Vagina (tissue), 2 donors: Measurements from ENCODE around the gene ANXA2. TPM values are rescaled to one million over a fixed set of nuclear protein-coding genes. Genes with fewer than 3 reads are reported as not detected.
A peak's percentile ranks its signal among the peaks of the same experiment; 100 is the strongest.
"Not testable (repeated sequence)": the region's sequence is repeated elsewhere in the genome, so short reads cannot be mapped to it uniquely, and the experiment has no call there.

Experiments used
- DNase-seq, 2 donors: peaks; one replicate each; pipeline ENCODE4 v3.0.0-alpha.2; 2017; ENCODE audit errors: extremely low spot score in 2 of 2
- H3K27ac ChIP-seq: fragments of 200-600 bp; sonication (generic); one replicate; pipeline ENCODE4 v1.5.1; 2019
- H3K27me3 ChIP-seq: fragments of 200-600 bp; sonication (generic); one replicate; pipeline ENCODE4 v1.5.1; 2019
- H3K36me3 ChIP-seq, 2 donors: fragments of 200-600 bp; sonication (generic); one replicate each; pipeline ENCODE4 v1.5.1; 2017 to 2019
- H3K4me1 ChIP-seq: fragments of 200-600 bp; sonication (generic); one replicate; pipeline ENCODE4 v1.5.1; 2019
- H3K4me3 ChIP-seq, 2 donors: fragments of 200-600 bp; sonication (generic); 1 replicate in 1 of 2; 2 replicates in 1 of 2; pipeline ENCODE4 v1.5.1; 2016 to 2019
- H3K9me3 ChIP-seq: fragments of 200-600 bp; sonication (generic); one replicate; pipeline ENCODE4 v1.5.1; 2019
- CTCF ChIP-seq, 3 experiments: fragments of 450-650 bp in 2 of 3; fragments of 200-600 bp in 1 of 3; sonication (generic) in 1 of 3; IDR thresholded peaks; one replicate each; pipeline ENCODE4 v1.5.1; 2017 to 2019; ENCODE audit warnings: antibody characterized with exemption in 3 of 3, mild to moderate bottlenecking in 2 of 3, moderate library complexity in 2 of 3
- POLR2A ChIP-seq, 2 donors: fragments of 450-650 bp; IDR thresholded peaks; one replicate each; pipeline ENCODE4 v1.6.1; 2017; ENCODE audit warnings: antibody characterized with exemption in 2 of 2, mild to moderate bottlenecking in 2 of 2, moderate library complexity in 2 of 2
- POLR2AphosphoS5 ChIP-seq, 2 donors: sonication (generic); formaldehyde crosslinking; IDR thresholded peaks; one replicate each; pipeline ENCODE4 v1.9.0; 2017; ENCODE audit warnings: antibody characterized with exemption in 2 of 2, mild to moderate bottlenecking in 2 of 2, low read depth in 1 of 2; ENCODE audit not compliant: insufficient read depth in 1 of 2
- intact Hi-C: fragments of 100-400 bp; cut with DNase I; formaldehyde crosslinking; loops from one replicate; pipeline ENCODE4 v1.15.1; 2023
- total RNA-seq: library from RNA; depleted of rRNA; stranded (reverse); fragments of >200 nt; gene quantifications from one replicate; pipeline ENCODE4 v1.2.3, GENCODE V29; 2016

Gene ANXA2
- total RNA-seq, 1 donor from 2014 or later, result 1,230 TPM

DNA sequence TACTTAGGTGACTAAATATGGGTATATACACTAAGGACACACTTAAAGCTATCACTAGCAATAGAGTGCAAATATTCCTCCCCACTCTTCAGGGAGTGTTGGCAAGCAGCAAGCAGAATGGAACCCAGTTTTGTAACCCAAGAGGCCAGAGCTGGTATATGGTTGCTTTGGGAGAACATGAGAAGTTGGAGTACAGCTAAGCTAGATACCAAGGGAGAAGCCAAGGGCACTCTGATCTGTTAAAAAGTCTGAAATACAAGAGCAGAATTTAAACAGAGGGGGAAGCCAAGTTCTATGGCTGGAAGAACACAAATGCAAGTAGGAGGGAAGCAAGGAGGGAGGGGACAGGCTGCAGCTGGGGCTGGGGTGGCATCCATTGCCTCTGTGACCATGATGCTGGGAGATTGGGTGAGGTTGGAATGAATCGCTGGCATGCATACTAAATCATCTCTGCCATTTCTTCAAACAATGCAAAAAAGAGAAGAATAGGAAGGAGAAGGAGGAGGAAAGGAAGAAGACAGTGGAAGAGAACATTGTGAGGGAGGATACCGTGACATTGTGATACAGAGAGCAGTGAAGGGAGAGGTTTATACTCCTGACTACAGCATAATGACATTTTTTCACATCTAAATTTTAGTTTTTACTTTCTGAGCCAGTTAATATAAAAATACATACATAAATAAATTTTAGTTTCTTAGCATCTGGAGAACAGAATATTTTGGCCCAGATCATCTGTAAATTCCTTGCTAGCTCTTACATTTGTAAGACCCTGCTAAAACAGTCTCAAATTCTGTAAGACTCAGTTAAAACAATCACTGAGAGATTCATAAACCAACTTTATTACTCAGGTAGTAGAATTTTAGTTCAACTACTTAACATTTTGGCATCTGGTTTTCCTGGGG, 9.0 kb upstream of the ANXA2 start:
- no peaks in the 10 kb centered on the region for H3K27me3 ChIP-seq
- DNase-seq, result no peak
- peak overlapping the region; percentile 53 for H3K27ac ChIP-seq
- H3K4me1 ChIP-seq, result peaks cover 12% of the 10 kb centered on the region
- TF ChIP-seq POLR2AphosphoS5 (IDR thresholded peaks at IDR 0.05; ENCODE audit: insufficient read depth in 1 of 2, low read depth in 1 of 2) (no peak), POLR2A (IDR thresholded peaks at IDR 0.05) (no peak), CTCF (IDR thresholded peaks at IDR 0.05) (no peak)
- no peaks in the 10 kb centered on the region for H3K36me3 ChIP-seq
- H3K4me3 ChIP-seq, result no peak overlapping the region
- intact Hi-C loops, result no loop called here
- no peaks in the 10 kb centered on the region for H3K9me3 ChIP-seq

- TF ChIP-seq POLR2A (IDR thresholded peaks at IDR 0.05) (no peak), POLR2AphosphoS5 (IDR thresholded peaks at IDR 0.05; ENCODE audit: insufficient read depth in 1 of 2, low read depth in 1 of 2) (no peak)
- no peak for DNase-seq
- no peaks in the 10 kb centered on the region for H3K9me3 ChIP-seq
- intact Hi-C loops, result no loop called here
- H3K36me3 ChIP-seq, result no peaks in the 10 kb centered on the region
- H3K27ac ChIP-seq, result no peak overlapping the region
- no peak overlapping the region for H3K4me3 ChIP-seq
- H3K4me1 ChIP-seq, result peaks cover 12% of the 10 kb centered on the region
- H3K27me3 ChIP-seq, result no peaks in the 10 kb centered on the region
These were observed 7.6 kb upstream of the ANXA2 start for GRCh38 chr15:60405399-60405798.

DNA sequence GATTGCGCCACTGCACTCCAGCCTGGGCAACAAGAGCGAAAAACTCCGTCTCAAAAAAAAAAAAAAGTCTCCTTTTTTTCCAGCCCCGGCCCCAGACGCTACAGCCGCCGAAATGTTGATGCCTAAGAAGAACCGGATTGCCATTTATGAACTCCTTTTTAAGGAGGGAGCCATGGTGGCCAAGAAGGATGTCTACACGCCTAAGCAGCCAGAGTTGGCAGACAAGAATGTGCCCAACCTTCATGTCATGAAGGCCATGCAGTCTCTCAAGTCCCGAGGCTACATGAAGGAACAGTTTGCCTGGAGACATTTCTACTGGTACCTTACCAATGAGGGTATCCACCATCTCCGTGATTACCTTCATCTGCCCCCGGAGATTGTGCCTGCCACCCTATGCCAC, 6.6 kb upstream of the ANXA2 start:
- peaks cover 21% of the 10 kb centered on the region for H3K4me1 ChIP-seq
- H3K27ac ChIP-seq, intact Hi-C loops, H3K27me3 ChIP-seq, DNase-seq, H3K36me3 ChIP-seq, H3K4me3 ChIP-seq, H3K9me3 ChIP-seq: not testable (repeated sequence)

- no peak for TF ChIP-seq POLR2A (IDR thresholded peaks at IDR 0.05)
- TF ChIP-seq CTCF (IDR thresholded peaks at IDR 0.05), result no peak
- no peak for TF ChIP-seq POLR2AphosphoS5 (IDR thresholded peaks at IDR 0.05; ENCODE audit: insufficient read depth in 1 of 2, low read depth in 1 of 2)
- Histone ChIP-seq H3K27me3 (no peaks in the 10 kb centered on the region), H3K4me1 (peaks cover 22% of the 10 kb centered on the region), H3K36me3 (no peaks in the 10 kb centered on the region), H3K4me3 (no peak overlapping the region), H3K9me3 (no peaks in the 10 kb centered on the region), H3K27ac (no peak overlapping the region)
- no peak for DNase-seq
- intact Hi-C loops, result no loop called here
These were observed 3.2 kb upstream of the ANXA2 start for GRCh38 chr15:60400944-60401343.

GRCh38 chr15:60399931-60400330, 2.1 kb upstream of the ANXA2 start:
- no peaks in the 10 kb centered on the region for H3K9me3 ChIP-seq
- H3K27ac ChIP-seq, result peak overlapping the region; percentile 54
- H3K4me3 ChIP-seq, result peak overlapping the region in 1 of 2 donors; percentile 99
- H3K27me3 ChIP-seq, result no peaks in the 10 kb centered on the region
- H3K36me3 ChIP-seq, result peaks cover 0 to 6% of the 10 kb centered on the region in 2 donors
- intact Hi-C loops, result no loop called here
- peaks cover 32% of the 10 kb centered on the region for H3K4me1 ChIP-seq
- TF ChIP-seq CTCF (IDR thresholded peaks at IDR 0.05), result no peak
- no peak for TF ChIP-seq POLR2A (IDR thresholded peaks at IDR 0.05)
- TF ChIP-seq POLR2AphosphoS5 (IDR thresholded peaks at IDR 0.05; ENCODE audit: insufficient read depth in 1 of 2, low read depth in 1 of 2), result no peak
- DNase-seq, result no peak

DNA sequence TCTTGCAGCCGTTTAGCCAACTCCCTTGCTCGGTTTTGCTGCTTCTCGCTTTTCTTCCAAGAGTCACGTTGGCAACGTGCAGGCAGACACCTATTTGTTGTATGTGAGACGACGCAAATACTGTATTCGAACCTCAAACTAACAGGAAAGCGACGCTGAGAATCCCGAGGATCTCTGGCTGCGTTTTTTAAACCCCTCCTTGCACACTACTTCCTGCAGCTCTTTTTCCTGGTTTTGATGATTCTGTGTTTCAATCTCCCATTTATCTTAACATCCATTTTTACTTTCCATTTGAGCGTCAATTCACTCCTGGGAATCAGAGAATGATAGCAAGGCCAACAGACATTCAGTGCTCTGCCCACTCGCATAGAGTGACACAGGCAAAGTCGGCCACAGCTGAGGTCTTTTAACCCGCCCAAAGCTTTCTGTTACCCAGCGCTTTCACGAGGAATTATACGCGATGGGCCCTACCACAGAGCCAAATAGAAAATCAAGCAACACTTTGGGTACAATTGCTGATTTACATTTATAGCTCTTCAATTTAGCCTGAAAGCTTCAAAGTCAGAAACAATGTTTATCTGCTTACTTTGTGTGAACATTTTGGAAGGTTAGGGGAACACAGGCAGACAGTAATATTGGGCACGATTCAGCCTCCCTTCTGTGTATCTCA, 1.6 kb upstream of the ANXA2 start:
- peak overlapping the region; percentile 98 to 99 for H3K4me3 ChIP-seq
- H3K27me3 ChIP-seq, result no peaks in the 10 kb centered on the region
- TF ChIP-seq CTCF (IDR thresholded peaks at IDR 0.05), result no peak
- TF ChIP-seq POLR2AphosphoS5 (IDR thresholded peaks at IDR 0.05; ENCODE audit: insufficient read depth in 1 of 2, low read depth in 1 of 2), result no peak
- no peak for TF ChIP-seq POLR2A (IDR thresholded peaks at IDR 0.05)
- peak overlapping the region; percentile 54 for H3K27ac ChIP-seq
- no peak for DNase-seq
- peaks cover 37% of the 10 kb centered on the region for H3K4me1 ChIP-seq
- H3K9me3 ChIP-seq, result no peaks in the 10 kb centered on the region
- intact Hi-C loops, result no loop called here
- H3K36me3 ChIP-seq, result peaks cover 0 to 6% of the 10 kb centered on the region in 2 donors
